Neural cell (in vitro differentiated cells): ENCODE measurements around the gene CFAP47.

Source experiments
- CTCF ChIP-seq: fragments of 450-650 bp; IDR thresholded peaks from 2 replicates; pipeline ENCODE4 v1.5.1; 2014; ENCODE audit warnings: antibody characterized with exemption, mild to moderate bottlenecking, moderate library complexity; ENCODE audit not compliant: poor library complexity, severe bottlenecking
- EP300 ChIP-seq: fragments of 450-650 bp; conservative IDR thresholded peaks from 2 replicates; pipeline ENCODE4 v1.6.1; 2014; ENCODE audit warnings: antibody characterized with exemption, mild to moderate bottlenecking, moderate library complexity; ENCODE audit not compliant: poor library complexity, severe bottlenecking
- EZH2 ChIP-seq: fragments of 200-600, 300-800 bp; shearing (Covaris generic), sonication (generic); IDR thresholded peaks from 2 replicates; pipeline ENCODE4 v1.6.1; 2014; ENCODE audit warnings: antibody characterized with exemption, low read length, borderline replicate concordance, mild to moderate bottlenecking; ENCODE audit not compliant: insufficient read depth, poor library complexity, severe bottlenecking
- POLR2AphosphoS5 ChIP-seq: IDR thresholded peaks from 2 replicates; pipeline ENCODE4 v1.6.1; 2012
- TAF1 ChIP-seq: IDR thresholded peaks from 2 replicates; pipeline ENCODE4 v1.6.1; 2012; ENCODE audit warnings: low read depth
- TF ChIP-seq, protein P1 (sequence below): IDR thresholded peaks from 2 replicates; pipeline ENCODE4 v1.6.1; 2012; ENCODE audit warnings: borderline replicate concordance

DNA sequence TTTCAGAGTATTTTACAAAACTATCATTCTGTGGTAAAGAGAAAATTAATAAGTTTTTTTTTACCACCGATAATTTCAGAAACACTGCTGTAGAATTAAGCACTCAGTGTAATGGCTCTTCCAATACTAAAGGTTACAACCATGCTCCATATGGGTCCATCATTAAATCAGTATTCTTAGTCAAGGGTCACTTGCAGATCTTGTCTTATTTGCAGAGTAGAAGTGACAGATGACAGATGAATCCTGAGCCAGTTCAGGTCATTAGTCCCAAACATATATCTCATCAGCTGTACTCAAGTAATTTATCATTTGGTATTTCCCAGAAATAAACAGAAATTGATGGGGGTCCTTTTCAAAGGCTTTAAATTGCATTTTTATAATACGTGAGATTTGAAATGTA is 182.9 kb downstream of the CFAP47 start:
- no peak for TF ChIP-seq POLR2AphosphoS5
- no peak for TF ChIP-seq CTCF
- TF ChIP-seq TAF1, result no peak
- no peak for TF ChIP-seq EP300
- TF ChIP-seq EZH2, result no peak
- TF ChIP-seq, protein P1, sequence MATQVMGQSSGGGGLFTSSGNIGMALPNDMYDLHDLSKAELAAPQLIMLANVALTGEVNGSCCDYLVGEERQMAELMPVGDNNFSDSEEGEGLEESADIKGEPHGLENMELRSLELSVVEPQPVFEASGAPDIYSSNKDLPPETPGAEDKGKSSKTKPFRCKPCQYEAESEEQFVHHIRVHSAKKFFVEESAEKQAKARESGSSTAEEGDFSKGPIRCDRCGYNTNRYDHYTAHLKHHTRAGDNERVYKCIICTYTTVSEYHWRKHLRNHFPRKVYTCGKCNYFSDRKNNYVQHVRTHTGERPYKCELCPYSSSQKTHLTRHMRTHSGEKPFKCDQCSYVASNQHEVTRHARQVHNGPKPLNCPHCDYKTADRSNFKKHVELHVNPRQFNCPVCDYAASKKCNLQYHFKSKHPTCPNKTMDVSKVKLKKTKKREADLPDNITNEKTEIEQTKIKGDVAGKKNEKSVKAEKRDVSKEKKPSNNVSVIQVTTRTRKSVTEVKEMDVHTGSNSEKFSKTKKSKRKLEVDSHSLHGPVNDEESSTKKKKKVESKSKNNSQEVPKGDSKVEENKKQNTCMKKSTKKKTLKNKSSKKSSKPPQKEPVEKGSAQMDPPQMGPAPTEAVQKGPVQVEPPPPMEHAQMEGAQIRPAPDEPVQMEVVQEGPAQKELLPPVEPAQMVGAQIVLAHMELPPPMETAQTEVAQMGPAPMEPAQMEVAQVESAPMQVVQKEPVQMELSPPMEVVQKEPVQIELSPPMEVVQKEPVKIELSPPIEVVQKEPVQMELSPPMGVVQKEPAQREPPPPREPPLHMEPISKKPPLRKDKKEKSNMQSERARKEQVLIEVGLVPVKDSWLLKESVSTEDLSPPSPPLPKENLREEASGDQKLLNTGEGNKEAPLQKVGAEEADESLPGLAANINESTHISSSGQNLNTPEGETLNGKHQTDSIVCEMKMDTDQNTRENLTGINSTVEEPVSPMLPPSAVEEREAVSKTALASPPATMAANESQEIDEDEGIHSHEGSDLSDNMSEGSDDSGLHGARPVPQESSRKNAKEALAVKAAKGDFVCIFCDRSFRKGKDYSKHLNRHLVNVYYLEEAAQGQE, result no peak
